ENCODE results near the gene NCEH1.

Gene NCEH1

DNA sequence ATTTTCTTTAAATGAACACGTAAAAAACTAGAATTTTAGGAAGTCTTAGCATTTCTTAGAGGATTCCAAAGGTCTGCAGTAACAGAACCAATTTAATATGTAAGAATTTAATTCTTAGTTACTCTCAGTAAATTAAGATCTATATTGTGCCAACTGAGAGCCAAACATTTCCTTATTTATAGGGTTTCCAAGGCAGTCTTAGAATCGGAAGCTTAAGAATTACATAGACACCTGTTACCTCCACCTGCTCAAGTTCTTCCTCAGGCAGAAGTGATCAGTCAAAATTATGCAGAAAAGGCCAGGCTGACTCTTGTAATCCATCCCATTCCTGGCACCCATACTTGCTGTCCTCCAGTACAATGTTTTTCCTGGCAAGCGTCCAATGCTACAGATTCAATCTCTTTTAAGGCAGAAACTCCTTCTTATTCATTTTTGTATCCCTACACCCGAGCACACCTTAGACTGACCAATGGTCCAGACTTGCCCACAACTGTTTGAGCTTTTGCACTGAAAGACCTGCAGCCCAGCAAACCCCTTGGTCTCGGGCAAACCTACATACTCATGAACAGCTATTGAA is 64.3 kb downstream of the NCEH1 start:
- no peak for DNase-seq (ENCODE audit: low spot score)

DNA sequence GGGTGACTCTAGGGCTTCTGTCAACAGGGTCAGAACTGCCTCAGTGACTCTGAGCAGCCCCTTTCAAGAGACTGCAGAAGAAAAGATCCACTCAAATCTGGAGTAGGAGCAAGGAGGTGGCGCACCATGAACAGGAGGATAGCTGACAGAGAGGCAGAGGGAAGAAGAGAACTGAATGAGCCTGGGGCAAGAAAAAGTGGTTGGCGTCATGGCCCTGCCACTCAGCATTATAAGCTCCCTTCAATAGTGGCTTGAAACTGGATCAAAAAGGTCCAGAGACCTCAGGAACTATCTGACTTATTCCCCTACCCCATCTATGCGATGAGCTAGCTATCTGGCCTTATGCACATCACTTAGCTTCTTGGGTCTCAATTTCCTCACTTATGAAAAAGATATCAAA is 66.6 kb downstream of the NCEH1 start:
- DNase-seq (ENCODE audit: low spot score), result no peak

DNA sequence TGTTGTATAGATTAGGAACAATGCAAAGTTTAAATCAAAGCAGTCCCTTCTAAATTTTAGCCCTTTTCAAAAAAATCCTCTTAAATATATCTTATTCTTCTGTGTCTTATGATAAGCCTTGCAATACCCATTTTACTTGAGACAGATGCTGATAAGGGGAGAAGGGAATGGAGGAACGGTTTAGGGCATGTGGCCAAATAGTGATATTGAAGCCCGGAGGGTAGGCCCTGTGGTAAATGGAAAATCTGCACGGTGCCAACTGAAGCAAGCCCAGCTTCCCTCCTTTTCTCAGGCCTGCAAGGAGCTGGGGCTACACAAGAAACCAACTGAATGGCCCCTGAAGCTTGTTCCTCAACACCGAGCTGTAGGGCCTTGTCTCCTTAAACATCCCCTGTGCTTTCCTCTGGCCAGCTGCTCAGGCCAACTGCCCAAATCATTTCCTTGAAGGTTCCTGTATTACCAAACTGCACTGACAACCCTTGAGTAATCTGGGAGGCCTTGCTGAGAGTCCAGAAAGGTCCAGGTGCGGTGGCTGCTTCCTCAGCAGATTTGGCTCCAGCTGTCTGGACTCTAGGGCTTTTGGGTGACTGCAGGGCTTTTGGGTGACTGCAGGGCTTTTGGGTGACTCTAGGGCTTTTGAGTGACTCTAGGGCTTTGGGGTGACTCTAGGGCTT is 67.2 kb downstream of the NCEH1 start:
- DNase-seq (ENCODE audit: low spot score), result no peak

DNA sequence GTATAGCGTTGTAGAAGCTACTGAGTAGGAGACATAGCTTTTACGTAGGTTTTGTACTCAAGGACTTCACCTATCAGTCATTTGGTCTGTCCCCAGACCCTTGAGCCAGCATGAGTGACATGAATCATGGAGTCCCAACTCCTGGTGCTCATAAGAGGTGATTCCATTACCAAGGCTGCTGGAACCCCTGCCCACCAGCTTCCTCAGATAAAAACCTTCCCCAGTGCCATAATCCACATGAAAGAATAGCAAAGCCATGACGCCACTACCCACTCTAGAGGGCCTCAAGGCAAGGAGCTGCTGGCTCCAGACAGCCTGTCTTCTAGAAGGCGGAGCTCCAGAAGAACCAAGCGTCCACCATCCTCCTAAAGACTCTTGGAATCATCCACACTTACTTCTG is 69.6 kb downstream of the NCEH1 start:
- no peak for DNase-seq (ENCODE audit: low spot score)

DNA sequence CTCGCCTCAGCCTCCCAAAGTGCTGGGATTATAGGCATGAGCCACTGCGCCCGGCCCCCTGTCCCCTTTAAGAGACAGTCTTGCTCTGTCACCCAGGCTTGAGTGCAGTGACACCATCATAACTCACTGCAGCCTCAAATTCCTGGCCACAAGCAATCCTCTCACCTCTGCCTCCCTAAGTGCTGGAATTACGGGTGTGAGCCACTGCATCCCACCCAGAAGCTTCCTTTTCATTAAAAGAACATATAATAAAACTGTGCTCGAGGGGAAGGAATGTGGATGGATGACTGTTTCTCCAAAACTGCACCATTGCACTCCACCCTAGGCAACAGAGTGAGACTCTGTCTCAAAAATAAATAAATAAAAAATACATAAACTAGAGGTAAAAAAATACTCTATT is 70.1 kb downstream of the NCEH1 start:
- no peak for DNase-seq (ENCODE audit: low spot score)

DNA sequence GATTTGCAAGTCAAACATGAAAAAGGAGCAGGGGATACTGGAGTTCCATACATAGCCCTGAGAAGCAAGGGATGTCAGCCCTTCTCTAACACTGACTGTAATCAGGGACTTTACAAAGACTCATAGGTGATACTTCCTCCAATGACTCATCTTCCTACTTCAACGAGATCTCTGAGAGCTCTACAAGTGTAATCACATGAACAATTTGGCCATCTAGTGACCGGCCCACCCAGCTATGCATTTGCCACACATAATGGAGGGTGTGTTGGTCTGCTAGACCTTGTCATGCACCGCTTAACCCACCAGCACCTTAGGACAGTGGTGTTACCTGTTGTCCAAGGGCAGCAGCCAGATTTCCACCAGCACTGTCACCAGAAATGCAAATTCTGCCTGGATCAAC is 75.3 kb downstream of the NCEH1 start:
- DNase-seq (ENCODE audit: low spot score), result no peak

DNA sequence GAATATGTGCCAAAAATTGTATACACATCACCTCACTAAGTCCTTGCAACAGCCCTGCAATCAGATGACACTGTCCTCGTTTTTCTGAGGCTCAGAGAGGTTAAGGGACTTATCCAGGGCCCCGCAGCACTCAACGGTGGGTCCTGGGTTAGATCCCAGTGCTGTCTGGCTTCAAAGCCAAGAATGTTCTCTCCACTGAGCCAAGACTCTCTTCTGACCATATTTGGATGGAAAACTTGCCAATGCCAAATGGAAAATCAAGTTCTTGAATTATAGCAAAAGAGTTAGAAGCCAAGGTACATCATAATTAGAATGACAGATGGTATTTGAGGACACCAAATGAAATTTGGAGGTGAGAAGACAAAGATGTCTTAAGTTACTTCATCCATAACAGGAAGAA is 75.9 kb downstream of the NCEH1 start:
- DNase-seq (ENCODE audit: low spot score), result no peak

DNA sequence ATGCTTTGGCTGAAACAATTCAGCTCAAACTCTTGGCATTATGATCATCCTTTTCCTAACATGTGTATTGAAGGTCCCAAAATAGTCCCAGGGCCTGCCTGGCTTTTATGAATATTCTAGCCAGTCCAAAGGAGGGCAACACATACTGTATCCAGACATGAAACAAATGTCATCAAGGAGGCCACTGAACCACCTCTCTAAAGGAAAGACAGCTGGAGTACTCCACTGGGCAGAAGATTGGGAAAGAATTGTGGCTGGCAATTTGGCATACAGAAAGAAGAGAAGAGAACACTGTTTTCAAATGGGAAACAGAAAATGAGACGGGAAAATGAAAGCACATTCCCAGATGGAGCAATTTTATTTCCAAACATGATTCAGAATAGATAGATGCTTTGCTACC is 80.6 kb downstream of the NCEH1 start:
- no peak for DNase-seq (ENCODE audit: low spot score)

DNA sequence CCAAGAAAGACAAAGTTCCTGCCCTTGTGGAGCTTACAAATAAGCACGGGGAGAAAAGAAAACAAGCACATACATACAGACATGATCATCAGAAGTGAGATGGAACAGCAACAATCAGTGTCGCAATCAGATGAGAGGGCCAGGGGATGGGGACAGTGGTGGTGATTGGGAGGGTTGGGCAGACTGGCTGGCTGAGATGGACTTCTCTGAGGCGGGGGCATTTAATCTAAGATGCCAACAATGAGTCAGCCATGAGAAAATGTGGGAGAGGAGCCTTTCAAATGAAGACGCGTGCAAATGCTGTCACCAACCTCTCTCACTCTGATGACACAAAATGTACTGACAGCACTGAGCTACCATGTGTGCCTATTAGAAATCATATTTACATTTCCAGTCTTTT is 81.4 kb downstream of the NCEH1 start:
- DNase-seq (ENCODE audit: low spot score), result no peak

DNA sequence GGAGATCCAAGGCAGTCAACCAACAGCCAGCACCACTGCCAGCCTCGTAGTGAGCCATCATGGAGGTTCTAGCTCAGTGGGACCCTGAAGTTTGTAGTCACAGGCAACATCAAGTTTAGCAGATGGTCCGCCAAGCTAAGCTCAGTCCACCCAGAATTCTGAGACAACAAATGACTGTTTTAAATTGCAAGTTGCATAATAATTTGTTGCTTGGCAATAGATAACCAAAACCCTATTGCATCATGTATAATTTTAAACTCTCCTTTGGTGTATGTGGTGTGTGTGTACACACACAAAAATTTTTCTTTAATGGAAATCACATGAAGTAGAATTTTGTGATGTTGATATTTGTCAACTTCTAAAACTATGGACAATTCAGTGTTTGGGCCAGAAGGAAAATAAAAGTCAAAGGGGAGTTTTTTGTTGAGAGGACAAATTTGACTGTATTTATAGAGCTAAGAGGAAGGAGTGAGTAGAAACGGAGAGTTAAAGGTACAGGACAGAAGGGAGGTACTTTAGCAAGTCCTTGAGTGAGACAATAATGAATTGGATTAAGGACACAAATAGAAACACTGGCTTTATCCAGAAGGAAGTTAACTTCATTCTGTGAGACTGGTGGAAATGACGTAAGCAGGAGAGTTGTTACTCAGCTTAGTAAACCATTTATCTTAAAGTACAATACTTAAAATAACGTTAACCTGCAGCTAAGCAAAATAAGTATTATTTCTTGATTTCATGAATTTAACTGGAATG is 83.6 kb downstream of the NCEH1 start:
- no peak for DNase-seq (ENCODE audit: low spot score)

DNA sequence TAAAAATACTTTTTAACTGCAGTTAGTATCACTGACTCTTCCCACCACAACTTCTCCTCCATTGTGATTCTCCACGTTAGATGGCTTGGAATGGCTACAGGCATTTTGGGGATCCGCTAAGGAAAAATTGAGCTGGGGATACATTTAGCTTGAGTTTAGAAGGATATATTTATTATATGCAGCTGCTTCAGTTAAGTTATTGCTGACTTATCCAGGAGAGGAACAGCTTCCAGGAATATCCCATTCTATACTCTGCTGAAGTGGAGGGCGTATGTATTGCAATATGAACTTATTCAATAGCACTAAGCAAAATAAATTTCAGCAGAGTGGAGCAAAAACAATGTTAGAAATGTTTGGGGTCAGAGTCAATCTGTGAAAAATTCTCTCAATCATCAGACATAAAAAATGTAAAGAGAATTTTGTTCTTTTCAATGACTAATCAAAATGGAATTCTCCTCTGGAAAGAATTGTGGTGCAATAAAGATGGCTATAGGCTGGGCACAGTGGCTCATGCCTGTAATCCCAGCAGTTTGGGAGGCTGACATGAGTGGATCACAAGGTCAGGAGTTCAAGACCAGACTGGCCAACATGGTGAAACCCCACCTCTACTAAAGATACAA is 84.7 kb downstream of the NCEH1 start:
- no peak for DNase-seq (ENCODE audit: low spot score)

DNA sequence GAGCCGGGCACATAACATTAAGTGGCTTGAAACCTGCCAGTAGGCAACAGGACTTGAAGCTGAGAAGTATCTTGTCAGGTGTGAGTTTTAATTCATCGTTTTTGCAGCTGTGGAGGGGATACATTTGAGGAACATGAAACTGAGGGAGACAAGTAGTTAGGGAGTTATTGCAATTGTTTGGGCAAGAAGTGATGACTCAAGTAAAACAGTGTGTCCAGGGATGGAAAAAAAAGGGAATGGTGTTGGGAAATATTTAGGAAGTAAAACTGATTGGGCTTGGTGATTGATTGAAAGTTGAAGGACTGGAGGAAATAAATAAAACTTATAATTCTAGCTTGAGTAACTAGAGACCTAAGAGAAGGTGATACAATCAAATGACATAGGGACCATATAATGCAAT is 85.5 kb downstream of the NCEH1 start:
- no peak for DNase-seq (ENCODE audit: low spot score)

DNA sequence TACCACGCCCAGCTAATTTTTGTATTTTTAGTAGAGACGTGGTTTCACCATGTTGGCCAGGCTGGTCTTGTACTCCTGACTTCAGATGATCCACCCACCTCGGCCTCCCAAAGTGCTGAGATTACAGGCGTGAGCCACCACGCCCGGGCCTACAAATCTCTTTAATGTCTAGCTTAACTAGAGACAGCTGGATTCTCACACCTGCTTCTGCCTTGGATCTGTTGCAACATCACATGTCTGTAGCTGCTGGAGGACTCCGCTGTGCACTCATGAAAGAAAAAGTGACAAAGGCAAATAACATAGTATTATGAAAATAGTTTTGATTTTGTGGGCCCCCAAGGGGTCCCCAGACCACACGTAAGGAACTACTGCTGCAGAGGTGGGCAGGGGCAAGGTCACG is 85.9 kb downstream of the NCEH1 start:
- DNase-seq (ENCODE audit: low spot score), result no peak

DNA sequence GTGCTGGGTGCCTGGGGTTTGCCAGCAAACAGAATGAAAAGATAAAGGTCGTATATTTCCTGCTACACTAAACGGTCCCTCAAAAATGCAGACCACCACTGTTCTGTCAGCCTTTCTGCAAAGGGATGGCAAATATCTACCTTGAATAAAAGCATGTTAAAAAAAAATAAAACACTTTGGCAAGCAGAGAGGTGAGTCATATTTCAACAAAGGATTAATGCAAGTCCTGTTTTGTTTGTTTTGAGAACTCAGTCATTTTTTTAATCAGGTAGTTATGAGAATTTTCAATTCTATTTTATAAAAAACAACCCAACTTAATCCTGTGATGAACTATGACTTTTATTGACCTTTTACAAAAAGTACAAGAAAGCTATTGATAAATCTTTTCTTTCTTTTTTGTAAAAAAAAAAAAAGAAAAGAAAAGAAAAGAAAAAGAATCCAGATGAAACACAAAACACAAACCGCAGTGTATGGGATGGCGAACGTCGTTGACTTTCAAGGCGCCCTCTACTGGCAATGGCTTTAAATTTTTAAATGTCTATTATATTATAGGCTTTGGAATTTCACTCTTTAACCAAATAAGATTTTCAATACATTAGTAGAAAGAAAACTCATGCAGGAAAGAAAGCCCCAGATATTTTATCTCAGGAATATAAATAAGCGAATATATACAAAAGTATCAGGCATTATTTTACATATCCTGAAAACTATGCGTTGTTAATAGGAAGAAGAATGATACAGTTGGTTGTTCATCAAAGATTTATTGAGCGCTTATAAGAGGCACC is 87.8 kb downstream of the NCEH1 start:
- peak; percentile 53 for DNase-seq (ENCODE audit: low spot score)

DNA sequence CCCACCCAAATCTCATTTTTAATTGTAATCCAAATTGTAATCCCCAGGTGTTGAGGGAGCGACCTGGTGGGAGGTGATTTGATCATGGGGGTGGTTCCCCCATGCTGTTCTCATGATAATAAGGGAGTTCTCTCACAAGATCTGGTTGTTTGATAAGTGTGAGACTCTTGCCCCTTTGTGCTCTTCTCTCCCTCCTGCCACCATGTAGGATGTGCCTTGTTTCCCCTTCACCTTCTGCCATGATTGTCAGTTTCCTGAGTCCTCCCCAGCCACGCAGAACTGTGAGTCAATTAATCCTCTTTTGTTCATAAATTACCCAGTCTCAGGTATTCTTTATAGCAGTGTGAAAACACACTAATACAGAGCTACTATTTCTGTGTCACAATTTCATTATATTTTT is 88.7 kb downstream of the NCEH1 start:
- no peak for DNase-seq (ENCODE audit: low spot score)

DNA sequence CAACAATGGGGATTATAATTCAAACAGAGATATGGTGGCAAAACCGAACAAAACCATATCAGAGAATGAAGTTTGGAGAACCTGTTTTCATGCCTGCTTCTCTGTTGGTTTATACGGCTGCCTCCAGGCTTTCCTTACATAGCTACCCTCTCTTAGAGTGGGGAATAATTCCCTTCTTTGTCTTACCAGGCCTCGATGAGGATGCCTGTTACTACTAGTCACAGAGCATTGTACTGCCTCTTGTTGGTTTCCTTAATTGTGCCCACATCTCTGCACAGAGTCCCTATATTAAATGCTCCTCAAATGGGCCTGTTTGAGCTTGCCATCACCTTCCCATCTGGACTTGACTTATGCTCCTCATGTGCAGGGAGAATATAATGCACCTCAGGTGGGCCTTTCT is 92.9 kb downstream of the NCEH1 start:
- DNase-seq (ENCODE audit: low spot score), result no peak

DNA sequence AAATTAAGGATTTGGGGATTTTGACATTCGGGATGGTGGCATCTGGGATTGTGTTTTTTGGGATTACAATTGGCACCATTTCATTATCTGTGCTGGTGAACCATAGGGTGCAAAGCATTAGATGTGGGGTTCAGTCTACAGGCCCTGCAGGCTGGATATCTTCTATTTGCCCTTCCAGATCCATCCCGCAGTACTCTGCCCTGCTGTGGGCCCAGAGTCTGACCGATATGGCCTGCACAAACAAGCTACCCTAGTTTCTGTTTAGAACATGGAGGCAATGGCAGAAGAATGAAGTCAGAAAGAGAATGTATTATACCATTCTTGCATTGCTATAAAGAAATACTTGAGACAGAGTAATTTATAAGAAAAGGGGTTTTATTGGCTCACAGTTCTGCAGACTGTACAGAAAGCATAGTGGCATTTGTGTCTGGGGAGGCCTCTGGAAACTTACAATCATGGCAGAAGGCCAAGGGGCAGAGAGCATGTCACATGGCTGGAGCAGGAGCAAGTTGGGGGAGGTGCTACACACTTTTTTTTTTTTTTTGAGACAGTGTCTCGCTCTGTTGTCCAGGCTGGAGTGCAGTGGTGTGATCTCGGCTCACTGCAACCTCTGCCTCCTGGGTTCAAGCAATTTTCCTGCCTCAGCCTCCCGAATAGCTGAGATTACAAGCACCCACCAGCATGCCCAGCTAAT is 93.7 kb downstream of the NCEH1 start:
- DNase-seq (ENCODE audit: low spot score), result no peak

DNA sequence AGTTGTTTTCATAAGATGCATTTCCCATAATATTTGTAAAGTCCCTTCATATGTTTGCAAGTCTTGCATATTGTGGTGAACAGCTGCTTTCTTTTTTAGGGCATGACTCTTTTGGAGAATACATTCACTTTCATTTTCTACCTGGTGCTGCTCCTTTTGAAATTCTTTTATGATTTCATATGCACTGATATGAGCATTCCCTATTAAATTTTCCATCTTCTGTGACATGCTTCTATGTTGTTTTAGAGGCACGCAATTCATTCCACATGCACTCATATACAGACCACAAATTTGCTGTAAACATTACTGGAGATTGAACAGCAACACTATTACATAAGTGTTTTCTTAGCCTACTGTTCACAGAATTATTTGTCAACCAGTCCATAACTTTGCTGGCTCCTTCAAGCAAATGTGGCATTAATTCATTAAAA is 94.8 kb downstream of the NCEH1 start:
- DNase-seq (ENCODE audit: low spot score), result peak; percentile 16

DNA sequence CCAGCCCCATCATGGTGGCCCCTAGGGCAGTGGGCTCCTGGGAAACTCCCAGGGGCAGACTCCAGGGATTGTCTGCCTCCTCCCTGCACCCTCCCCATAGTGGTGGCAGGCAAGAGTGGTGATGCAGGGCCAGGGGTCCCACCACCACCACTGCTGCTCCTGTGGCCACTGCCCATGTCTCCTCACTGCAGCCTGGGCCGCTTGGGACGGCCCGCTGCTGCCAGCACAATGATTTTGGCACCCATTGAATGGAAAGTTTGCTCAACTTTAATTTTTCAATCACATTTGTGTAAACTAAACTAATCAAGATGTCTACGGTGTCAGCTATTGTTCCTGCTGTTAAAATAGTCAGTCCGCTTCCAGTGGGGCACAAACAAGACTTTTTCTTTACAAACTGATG is 95.6 kb downstream of the NCEH1 start:
- DNase-seq (ENCODE audit: low spot score), result no peak

DNA sequence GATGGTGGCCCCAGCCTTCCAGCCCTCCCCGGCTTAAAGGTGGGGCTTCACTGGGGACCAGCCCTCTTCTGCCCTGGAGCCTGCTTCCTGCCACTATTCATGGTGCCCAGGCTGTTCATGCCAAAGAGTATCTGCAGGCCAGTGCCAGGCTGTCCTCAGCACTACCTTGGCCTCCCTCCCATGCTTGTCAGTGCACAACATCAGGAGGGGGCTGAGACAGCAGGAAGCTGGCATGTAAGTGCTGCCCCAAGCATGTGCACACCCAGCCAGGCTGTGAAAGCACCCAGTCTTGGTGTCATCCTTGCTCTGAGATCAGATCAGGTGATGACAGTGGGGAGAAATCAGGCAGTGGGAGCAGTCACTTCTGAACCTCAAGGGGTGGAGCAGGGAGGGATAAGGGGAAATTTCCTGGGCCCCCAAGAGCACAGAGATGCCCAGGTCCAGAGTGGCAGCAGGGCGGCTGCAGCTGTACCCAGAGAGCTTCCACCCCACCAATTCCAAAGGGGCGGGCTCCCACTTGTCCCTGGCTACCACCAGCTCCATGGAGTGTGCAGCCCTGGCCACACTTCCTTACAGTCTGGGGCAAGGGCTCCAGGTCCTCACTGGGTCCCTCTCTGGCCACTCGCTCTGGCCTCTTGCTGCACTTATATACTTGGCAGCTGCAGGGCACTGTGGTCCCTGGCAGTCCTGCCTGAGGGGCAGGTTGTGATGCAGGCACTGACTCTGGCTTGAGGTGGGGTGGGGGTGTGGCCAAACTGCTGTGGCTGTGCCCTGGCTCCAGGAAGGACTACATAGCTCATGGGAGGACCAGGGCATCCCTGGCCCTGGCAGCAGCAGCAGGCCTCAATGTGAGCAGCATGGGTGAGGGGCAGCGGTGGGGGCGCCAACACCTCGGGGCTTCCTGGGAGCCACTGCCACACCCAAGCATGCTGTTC is 96.3 kb downstream of the NCEH1 start:
- no peak for DNase-seq (ENCODE audit: low spot score)

DNA sequence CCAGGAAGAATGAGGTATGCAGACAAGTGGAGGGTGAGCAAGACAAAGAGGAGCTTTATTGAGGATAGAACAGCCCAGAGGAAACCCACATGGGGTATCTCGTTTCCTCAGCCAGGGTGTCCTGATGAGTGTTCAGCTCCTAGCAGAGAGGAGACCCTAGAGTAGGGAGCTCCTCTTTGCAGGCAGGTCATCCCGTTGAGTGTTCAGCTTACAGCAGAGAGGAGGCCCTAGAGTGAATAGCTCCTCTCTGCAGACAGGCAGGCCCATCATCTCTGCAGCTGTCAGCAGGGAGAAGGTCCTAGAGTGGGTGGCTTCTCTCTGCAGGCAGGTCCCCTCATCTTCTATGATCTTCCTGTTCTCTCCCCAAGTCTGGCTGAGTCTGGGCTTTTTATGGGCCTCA is 97.0 kb downstream of the NCEH1 start:
- DNase-seq (ENCODE audit: low spot score), result no peak
